HG03139 (cell line): Measurements from ENCODE around the gene ETS2.
"Not testable (repeated sequence)": the region's sequence is repeated elsewhere in the genome, so short reads cannot be mapped to it uniquely, and the experiment has no call there.

Source experiments
- ATAC-seq: cut with Tn5 transposase; IDR thresholded peaks from one replicate; pipeline ENCODE4 v1.9.1; 2021; ENCODE audit not compliant: unreplicated experiment

ETS2 gene

DNA sequence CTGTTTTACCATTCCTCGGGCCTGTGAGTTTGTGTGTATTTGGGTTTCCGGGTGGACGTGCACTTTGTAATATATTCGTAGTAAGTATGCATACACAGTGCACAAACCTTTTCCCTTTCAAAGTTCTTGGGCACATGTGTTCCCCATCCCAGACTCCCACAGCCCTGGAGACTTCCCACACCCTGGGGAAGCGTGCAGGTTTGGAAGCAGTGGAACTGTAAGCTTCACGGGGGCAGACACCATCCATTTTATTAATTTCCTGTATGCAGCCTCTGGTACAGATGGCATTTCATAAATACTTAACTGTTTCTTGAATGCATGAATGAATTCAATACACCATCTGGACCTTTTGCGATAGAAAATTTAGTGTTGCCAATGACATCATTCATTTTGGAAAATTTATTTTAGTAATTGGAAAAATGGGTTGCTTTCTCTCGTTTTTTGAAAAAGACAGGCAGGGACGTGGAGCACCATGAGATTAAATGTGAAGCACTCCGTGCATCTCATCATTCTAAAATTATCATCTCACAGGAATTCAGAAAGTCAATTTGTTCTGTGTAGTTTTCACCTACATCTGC is 10.8 kb downstream of the ETS2 start:
- ATAC-seq: no peak

DNA sequence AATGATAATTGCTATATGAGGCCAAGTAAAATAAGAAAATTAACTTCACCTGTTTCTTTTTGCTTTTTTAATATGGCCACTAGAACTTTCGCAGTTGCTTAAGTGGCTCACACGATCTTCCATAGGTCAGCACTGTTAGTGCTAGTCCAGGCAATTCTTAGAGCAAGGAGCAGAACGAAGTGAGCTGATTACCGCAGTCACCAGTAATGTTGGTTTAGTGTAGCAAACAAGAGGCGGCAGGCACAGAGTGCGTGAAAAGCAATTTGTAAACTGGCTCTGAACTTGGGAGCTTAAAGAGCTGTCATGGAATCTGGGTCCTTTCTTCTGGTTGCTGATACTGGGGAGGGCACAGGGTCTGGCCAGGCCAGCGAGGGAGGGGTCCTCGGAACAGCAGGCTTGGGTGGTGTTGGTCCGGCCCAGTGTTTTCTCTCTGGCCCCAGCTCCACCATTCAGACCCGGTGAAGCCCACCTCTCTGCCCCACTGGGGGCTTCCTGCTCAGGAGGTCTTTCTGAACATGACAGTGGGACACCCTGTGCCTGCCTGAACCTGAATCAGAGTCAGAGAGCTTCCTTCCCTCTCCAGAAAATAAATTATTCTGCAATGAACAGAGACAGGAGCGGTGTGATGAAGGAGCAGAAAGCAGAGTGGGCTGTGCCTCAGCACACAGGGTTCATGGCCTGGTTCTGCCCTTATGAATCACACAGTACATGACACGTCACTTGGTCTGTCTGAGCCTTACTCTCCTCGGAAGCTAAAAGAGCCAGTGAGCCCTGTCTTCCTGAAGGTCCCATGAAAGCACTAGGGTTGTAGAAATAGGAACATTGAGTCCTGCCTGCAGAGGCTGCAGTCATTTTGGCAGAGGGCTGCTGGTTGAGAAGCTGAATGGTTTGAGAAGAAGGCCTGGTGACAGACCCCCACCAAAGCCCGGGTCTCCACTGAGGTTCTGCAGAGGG is 11.9 kb downstream of the ETS2 start:
- ATAC-seq: no peak

DNA sequence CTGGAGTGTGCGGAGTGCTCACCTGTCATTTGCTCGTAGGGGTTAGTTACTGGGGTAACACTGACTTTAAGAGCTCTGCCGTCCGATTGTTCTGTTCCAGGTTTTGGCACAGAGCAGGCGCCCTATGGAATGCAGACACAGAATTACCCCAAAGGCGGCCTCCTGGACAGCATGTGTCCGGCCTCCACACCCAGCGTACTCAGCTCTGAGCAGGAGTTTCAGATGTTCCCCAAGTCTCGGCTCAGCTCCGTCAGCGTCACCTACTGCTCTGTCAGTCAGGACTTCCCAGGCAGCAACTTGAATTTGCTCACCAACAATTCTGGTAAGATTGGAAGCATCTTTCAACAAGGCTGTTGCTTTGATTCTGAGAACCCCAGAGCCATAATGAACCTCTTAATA is 12.6 kb downstream of the ETS2 start:
- ATAC-seq: no peak

DNA sequence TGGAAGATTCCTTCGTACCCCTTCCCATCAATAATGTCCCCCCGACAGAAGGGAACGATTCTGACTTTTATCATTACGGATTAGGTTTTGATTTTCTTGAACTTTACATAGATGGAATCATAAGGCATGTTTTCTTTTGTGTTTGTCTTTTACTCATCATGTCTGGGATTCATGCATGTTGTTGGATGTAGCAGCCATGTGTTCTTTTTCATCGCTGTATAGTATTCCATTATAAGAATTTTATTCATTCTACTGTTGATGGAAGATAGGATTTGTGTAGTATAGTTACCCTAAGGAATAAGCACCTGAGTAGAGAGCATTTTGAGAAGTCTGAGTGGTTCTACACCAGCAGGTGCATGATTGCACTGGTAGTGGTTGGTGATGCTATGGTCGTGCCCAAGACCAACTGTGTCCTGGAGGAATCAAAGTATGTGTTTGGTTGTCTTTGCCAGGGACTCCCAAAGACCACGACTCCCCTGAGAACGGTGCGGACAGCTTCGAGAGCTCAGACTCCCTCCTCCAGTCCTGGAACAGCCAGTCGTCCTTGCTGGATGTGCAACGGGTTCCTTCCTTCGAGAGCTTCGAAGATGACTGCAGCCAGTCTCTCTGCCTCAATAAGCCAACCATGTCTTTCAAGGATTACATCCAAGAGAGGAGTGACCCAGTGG is 13.5 kb downstream of the ETS2 start:
- no peak for ATAC-seq

DNA sequence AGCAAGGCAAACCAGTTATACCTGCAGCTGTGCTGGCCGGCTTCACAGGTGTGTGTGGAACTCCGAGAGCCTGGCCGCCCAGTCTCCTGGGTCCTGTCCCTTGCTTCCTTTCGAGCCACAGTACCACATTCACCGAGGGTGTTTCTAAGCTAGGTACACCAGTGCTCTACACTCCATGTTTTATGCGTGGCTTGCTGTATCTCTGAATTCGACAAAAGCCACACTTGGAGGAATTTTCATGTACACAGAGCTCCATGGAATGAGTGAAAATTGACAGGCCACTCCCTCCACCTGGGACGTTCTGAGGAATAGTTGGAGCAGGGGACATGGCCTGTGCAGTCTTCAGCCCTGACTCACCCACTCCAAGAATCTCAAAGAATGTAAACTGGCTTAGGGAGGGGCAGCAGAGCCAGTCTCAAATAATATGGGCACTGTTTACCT is 14.0 kb downstream of the ETS2 start:
- ATAC-seq: no peak

DNA sequence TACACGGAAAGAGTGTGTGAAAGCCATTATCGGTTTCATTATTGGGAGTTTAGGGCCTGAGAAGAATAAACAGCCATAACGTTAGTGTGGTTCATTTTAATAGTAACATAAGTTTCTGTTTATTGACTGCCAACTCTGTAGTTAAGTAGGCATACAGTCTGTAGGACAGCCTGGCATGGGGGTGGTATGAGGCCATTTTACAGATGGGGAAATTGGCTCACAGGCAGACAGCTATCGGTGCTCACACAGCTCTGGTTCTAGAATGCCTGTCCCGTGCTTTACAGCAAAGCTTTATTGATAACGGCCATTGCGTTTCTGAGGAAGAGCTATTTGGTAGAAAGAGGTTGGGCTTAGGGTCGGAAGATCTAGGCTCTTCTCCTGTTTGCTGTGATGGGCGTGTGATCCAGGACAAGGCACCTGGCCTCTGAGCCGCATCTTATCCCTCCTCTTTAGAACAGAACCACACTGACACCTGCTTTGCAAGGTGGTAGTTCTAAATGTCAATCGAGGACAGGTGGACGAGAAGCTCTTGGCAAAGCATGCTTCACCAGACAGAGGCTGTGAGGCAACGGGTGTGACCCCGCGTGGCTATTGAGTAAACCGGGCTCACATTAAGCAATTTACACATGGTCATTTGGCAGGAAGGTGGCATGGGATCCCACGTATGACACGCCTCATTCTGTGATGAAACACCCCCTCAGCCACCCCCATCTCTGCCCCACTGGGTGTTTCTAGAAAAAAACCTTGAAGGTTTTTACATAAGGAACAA is 14.9 kb downstream of the ETS2 start:
- no peak for ATAC-seq

DNA sequence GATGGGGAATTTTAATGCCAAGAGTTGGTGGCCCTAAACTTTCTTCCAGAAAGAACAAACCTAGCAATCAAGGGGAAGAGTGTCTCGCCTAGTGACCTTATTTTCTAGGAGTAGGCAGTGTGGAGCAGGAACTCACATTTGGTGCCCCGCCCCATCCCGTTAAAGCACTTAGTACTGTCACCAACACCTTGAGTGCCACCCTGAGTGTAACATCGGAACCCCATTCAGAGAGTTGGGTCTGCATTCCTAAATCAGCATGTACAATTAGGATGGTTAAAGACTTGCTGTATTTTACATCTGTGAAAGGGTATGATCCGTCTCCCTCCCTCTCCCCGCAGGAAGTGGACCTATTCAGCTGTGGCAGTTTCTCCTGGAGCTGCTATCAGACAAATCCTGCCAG is 15.5 kb downstream of the ETS2 start:
- ATAC-seq: no peak

DNA sequence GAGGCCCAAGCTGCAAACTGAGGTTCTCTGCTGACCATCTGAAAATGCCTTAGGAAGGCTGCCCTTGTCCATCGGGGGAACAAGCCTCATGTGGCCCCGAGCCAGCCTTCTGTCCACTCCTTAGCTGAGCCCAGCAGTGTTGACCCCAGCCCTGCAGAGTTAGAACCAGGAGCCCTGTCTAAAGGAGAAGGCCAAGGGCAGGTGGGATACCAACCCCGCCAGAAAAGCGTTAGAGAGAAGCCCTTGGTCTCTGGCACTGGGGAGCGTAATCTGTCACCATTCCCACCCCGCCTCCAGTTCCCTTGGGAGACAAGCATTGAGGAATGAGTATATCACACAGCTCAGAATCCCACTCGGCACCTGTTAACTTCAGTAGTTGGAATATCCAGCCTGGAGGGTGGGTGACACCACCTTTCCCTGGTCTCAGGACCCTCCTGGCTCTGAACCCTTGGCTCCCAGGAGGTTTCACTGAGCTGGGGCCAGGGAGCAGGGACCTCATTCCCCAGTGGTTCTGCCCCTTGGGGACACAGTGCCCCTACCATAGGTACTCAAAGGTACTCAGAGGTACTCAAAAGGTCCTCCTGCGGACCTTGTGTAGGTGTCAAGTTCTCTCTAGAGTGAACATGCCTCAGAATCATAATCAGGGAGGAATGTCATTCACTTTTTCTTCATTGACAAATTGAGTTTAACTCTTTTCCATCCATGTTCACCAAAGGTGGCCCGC is 16.4 kb downstream of the ETS2 start:
- ATAC-seq: no peak

DNA sequence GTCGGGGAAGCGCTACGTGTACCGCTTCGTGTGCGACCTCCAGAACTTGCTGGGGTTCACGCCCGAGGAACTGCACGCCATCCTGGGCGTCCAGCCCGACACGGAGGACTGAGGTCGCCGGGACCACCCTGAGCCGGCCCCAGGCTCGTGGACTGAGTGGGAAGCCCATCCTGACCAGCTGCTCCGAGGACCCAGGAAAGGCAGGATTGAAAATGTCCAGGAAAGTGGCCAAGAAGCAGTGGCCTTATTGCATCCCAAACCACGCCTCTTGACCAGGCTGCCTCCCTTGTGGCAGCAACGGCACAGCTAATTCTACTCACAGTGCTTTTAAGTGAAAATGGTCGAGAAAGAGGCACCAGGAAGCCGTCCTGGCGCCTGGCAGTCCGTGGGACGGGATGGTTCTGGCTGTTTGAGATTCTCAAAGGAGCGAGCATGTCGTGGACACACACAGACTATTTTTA is 17.1 kb downstream of the ETS2 start:
- no peak for ATAC-seq

DNA sequence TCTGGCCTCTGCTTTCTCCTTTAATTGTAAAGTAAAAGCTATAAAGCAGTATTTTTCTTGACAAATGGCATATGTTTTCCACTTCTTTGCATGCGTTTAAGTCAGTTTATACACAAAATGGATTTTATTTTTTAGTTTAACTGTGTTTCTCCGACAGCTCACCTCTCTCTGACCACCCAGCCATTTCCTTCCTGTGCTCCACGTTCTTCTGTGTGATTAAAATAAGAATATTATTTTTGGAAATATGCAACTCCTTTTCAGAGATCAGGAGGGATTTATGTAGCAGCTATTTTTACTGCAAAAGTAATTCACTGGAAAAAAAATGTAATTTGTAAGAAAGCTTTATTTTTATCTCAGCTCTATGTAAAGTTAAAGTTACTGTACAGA is 18.0 kb downstream of the ETS2 start:
- no peak for ATAC-seq

DNA sequence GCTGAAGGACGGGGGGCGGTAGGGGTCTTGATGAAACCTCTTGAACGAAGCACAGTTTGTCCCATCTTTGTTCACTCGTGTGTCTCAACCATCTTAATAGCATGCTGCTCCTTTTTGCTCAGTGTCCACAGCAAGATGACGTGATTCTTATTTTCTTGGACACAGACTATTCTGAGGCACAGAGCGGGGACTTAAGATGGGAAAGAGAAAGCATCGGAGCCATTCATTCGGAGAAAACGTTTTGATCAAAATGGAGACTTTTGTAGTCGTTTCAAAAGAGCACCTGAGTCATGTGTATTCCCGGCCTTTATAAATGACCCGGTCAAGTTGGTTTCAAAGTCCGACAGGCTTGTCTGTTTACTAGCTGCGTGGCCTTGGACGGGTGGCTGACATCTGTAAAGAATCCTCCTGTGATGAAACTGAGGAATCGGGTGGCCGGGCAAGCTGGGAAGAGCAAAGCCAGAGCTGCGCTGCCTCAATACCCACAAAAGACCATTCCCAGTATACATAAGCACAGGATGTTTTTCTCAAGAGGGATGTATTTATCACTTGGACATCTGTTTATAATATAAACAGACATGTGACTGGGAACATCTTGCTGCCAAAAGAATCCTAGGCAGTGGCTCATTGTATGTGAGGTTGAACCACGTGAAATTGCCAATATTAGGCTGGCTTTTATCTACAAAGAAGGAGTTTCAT is 18.5 kb downstream of the ETS2 start:
- no peak for ATAC-seq

DNA sequence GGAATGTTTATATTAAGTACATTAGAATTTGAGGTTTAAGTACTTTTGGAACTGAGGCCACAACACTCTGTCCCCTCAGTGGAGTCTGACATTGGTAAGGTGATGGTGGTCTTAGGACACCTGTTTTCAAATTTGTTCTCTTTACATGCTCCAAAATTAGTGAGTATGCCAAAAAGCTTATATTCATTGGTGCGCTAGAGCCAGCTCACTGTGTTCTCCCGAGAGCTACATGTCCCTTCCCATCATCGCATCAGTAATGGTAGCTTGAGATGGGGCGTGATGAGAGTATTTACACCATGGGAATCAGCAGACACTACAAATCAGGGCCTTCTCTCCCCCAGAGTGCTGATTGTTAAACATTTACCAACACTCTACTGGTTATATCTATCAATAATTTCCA is 19.5 kb downstream of the ETS2 start:
- ATAC-seq: no peak

DNA sequence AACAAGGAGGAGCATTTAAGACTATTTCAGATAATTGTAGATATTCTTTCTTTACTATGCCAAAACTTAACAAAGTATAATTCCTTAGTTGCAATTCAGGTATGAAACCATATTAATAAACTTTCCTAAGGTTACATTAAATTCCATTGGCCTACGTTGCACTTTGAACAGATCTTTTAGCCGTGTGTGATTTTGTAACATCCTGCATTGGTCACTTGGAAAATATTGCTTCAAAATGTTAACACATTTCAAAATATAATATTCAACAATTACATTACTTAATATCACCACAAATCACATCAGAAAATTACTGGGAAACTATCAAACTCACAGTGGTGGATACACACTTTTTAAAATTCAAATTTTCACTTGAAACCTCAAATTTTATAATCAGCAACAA is 20.2 kb downstream of the ETS2 start:
- no peak for ATAC-seq

DNA sequence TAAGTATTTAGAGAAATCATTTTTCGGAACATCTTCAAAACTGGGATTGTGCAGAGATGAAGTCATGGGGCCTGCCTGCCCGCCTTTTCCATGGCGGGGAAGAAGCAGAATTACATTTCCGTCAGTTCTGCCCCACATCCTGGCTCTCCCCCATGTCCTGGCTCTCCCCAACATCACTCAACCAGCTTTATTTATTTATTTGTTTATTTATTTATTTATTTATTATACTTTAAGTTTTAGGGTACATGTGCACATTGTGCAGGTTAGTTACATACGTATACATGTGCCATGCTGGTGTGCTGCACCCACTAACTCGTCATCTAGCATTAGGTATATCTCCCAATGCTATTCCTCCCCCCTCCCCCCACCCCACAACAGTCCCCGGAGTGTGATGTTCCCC is 22.4 kb downstream of the ETS2 start:
- ATAC-seq: not testable (repeated sequence)

DNA sequence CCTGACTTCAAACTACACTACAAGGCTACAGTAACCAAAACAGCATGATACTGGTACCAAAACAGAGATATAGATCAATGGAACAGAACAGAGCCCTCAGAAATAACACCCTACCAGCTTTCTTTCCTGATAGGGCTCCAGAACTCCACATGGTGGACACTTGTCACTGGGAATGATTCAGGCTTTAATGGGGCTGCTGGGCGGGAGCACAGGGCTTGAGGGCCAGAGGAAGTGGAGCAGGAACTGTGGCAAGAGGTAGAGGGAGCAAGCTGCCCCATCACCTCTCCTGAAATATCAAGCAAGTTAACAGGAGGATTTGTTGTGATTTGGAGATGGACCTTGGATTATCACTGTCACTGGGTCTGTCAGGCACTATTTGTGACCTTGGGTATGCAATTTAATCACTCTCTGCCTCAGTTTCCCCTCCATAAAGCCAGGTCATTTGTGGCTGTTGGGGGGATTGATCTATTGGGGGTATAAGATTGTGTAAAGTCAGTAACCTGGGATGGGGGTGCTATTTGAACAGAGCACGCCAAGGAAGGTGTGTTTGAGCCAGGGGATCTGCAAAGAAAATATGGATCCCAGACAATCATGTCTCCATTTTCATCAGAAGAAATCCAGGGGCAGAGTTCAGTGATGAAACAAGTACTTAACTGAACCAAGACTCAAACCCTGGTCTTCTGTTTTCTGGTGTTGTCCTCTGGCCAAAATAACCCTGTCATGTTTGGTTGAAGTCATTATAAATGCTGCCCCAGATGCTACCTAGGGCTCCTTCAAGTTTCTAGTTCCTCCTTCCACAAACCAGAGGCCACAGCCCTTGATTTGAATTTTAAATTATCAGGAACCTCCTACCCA is 25.2 kb downstream of the ETS2 start:
- ATAC-seq: peak; percentile 62

DNA sequence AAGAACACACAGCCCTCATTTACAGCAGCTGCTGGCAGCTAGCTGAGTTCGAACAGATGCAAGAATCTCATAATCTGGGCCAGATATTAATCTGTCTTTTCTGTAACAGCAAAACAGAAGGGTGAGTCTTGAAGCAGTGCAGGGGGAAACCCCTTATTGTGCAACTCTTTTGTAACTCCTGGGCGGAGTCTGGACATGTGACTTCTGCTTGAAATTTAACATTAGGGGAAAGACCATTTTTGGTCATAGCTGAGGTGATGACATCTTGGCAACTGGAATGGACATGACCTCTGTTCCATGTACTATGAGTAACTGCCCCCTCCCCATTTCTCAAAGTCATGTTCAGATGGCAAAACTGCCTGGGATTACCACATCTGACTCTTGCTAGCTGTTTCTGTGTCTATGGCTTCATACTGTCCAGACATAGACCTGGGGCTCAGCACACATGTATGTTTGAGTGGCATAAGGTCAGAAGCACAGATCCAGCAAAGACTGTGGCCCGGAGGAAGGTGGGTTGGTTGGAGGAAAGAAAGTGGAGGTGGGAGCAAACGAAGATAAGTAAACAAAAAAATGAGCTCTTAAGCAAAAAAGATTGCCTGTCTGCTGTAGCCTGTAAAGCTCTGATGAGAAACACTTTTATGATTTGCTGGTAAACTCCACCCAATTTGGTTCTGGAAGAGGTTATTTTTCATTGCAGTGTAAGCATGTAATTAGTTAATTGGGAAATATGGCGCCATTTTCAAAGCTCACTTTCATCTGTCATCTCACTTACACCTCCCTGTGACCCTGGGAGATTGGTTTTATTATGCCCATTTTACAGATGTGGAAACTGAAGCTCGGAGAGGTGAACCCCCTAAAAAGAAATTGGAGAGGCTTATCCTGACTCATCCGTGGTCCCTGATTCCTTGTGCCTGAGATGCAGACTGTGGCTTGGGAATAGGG is 26.1 kb downstream of the ETS2 start:
- peak; percentile 67 for ATAC-seq

DNA sequence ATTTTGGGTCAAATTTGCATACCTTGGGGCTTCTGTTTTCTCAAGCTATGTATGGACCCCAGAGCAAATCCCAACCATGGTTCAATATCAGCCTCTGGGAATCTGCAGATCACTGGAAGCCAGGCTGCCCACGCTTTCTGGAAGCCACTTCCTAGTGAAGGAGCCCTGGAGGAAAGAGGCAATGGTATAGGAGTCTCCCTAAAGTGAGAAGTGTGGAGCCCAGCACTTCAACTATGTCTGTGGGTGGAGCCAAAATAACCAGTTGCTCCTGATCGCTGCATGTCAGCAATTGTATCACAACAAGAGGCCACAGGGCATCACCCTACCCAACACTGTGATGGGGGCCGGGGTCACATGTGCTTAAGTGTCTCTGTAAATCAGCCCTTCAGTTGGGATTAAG is 26.9 kb downstream of the ETS2 start:
- ATAC-seq: no peak

DNA sequence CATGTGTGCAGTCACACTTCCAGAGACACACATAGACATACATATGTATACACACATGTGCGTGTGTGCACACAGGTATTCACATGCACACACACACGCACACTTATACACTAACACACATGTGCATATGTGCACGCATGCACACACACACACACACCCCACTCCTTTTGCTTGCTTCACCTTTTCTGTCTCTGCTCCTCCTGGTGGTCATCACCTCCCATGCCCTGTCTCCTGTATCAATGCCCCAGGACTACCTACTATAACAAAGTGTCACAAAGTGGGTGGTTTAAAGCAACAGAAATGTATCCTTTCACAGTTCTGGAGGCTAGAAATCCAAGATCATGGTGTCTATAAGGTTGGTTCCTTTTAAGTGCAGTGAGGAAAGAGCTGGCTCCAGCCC is 27.4 kb downstream of the ETS2 start:
- ATAC-seq: no peak
